Osteoblast (primary cell): ENCODE results near the gene ME3. TPM values are rescaled to one million over a fixed set of nuclear protein-coding genes. Genes with fewer than 3 reads are reported as not detected.

Experiments
- DNase-seq: peaks from one replicate; pipeline ENCODE4 v3.0.0; 2011; ENCODE audit warnings: low spot score, mixed read lengths; ENCODE audit not compliant: insufficient read length; ENCODE audit errors: missing footprints
- H2AFZ ChIP-seq: 2 replicates; pipeline ENCODE4 v1.6.0; 2011; ENCODE audit warnings: mild to moderate bottlenecking, low read length
- H3K27ac ChIP-seq: 2 replicates; pipeline ENCODE4 v1.5.1; 2011; ENCODE audit warnings: mild to moderate bottlenecking, low read depth, low read length, moderate library complexity
- H3K27me3 ChIP-seq: 2 replicates; pipeline ENCODE4 v1.6.0; 2012; ENCODE audit warnings: mild to moderate bottlenecking, control low read depth, inconsistent platforms, low read length, moderate library complexity; ENCODE audit not compliant: insufficient read depth
- H3K36me3 ChIP-seq: 2 replicates; pipeline ENCODE4 v1.5.1; 2011; ENCODE audit warnings: mild to moderate bottlenecking, low read length, control low read depth, moderate library complexity; ENCODE audit not compliant: insufficient read depth
- H3K4me1 ChIP-seq: 2 replicates; pipeline ENCODE4 v1.5.1; 2011; ENCODE audit warnings: mild to moderate bottlenecking, low read length, control low read depth, moderate library complexity; ENCODE audit not compliant: insufficient read depth
- H3K4me2 ChIP-seq: 2 replicates; pipeline ENCODE4 v1.6.0; 2011; ENCODE audit warnings: mild to moderate bottlenecking, low read length; ENCODE audit not compliant: insufficient read depth
- H3K4me3 ChIP-seq: fragments of 200-600 bp; sonication (generic); 3 replicates; pipeline ENCODE4 v1.5.1; 2012; ENCODE audit warnings: mild to moderate bottlenecking, low read length, inconsistent platforms; ENCODE audit not compliant: insufficient read depth
- H3K79me2 ChIP-seq: 2 replicates; pipeline ENCODE4 v1.6.0; 2012; ENCODE audit warnings: mild to moderate bottlenecking, low read length, control low read depth, inconsistent platforms; ENCODE audit not compliant: insufficient read depth
- H3K9me3 ChIP-seq: 2 replicates; pipeline ENCODE4 v1.5.1; 2011; ENCODE audit warnings: low read depth, low read length, control low read depth
- H4K20me1 ChIP-seq: 2 replicates; pipeline ENCODE4 v1.6.0; 2012; ENCODE audit warnings: mild to moderate bottlenecking, low read length, control low read depth; ENCODE audit not compliant: insufficient read depth
- CTCF ChIP-seq: IDR thresholded peaks from 2 replicates; pipeline ENCODE4 v1.5.1; 2011; ENCODE audit warnings: mild to moderate bottlenecking, low read depth, low read length, moderate library complexity; ENCODE audit errors: extremely low read depth
- total RNA-seq: library from RNA; depleted of rRNA; stranded (reverse); fragments of >200 nt; gene quantifications from 2 replicates; pipeline ENCODE4 v1.2.3, GENCODE V29; 2012

ME3 gene
- total RNA-seq, 1 donor: 70.9 TPM

GRCh38 chr11:86538223-86538548 lies 134.2 kb downstream of the ME3 start:
- H4K20me1 ChIP-seq: no peaks in the 10 kb centered on the region
- H2AFZ ChIP-seq: no peak overlapping the region
- H3K4me3 ChIP-seq: no peak overlapping the region
- H3K4me2 ChIP-seq: no peak overlapping the region
- no peaks in the 10 kb centered on the region for H3K36me3 ChIP-seq
- DNase-seq: no peak
- no peak for TF ChIP-seq CTCF
- no peaks in the 10 kb centered on the region for H3K27me3 ChIP-seq
- H3K9me3 ChIP-seq: no peaks in the 10 kb centered on the region
- H3K27ac ChIP-seq: no peak overlapping the region
- no peaks in the 10 kb centered on the region for H3K4me1 ChIP-seq
- no peaks in the 10 kb centered on the region for H3K79me2 ChIP-seq

GRCh38 chr11:86537541-86538222 lies 134.7 kb downstream of the ME3 start:
- Histone ChIP-seq H2AFZ (no peak overlapping the region), H3K79me2 (no peaks in the 10 kb centered on the region), H3K9me3 (no peaks in the 10 kb centered on the region), H3K4me2 (no peak overlapping the region), H4K20me1 (no peaks in the 10 kb centered on the region), H3K4me1 (no peaks in the 10 kb centered on the region), H3K27ac (no peak overlapping the region), H3K4me3 (no peak overlapping the region), H3K36me3 (no peaks in the 10 kb centered on the region), H3K27me3 (no peaks in the 10 kb centered on the region)
- peak; percentile 8 for TF ChIP-seq CTCF
- DNase-seq: no peak

GRCh38 chr11:86535773-86536172 lies 136.6 kb downstream of the ME3 start:
- H3K36me3 ChIP-seq: no peaks in the 10 kb centered on the region
- H4K20me1 ChIP-seq: no peaks in the 10 kb centered on the region
- TF ChIP-seq CTCF: no peak
- no peak overlapping the region for H3K27ac ChIP-seq
- no peaks in the 10 kb centered on the region for H3K79me2 ChIP-seq
- H3K4me1 ChIP-seq: no peaks in the 10 kb centered on the region
- DNase-seq: no peak
- no peak overlapping the region for H3K4me2 ChIP-seq
- H3K4me3 ChIP-seq: no peak overlapping the region
- H3K9me3 ChIP-seq: no peaks in the 10 kb centered on the region
- H2AFZ ChIP-seq: no peak overlapping the region
- no peaks in the 10 kb centered on the region for H3K27me3 ChIP-seq

GRCh38 chr11:86524620-86525352 lies 147.6 kb downstream of the ME3 start:
- H2AFZ ChIP-seq: no peak overlapping the region
- peaks cover 26% of the 10 kb centered on the region for H3K4me1 ChIP-seq
- no peak overlapping the region for H3K4me3 ChIP-seq
- no peaks in the 10 kb centered on the region for H4K20me1 ChIP-seq
- no peak for TF ChIP-seq CTCF
- H3K27me3 ChIP-seq: no peaks in the 10 kb centered on the region
- H3K9me3 ChIP-seq: no peaks in the 10 kb centered on the region
- no peaks in the 10 kb centered on the region for H3K36me3 ChIP-seq
- DNase-seq: peak; percentile 90
- H3K27ac ChIP-seq: peak overlapping the region; percentile 88
- H3K79me2 ChIP-seq: no peaks in the 10 kb centered on the region
- peak overlapping the region; percentile 60 for H3K4me2 ChIP-seq
